Parathyroid adenoma (tissue), 2 donors: ENCODE measurements around the gene ADGRG6.

Source experiments
- H2AFZ ChIP-seq: fragments of 300-600 bp; sonication (generic); one replicate; pipeline ENCODE4 v1.7.0; 2017; ENCODE audit warnings: antibody characterized with exemption, mild to moderate bottlenecking
- H3K27ac ChIP-seq: fragments of 300-600 bp; sonication (generic); one replicate; pipeline ENCODE4 v1.7.0; 2017
- H3K27me3 ChIP-seq: fragments of 300-600 bp; sonication (generic); one replicate; pipeline ENCODE4 v1.7.0; 2017; ENCODE audit warnings: low read length; ENCODE audit not compliant: control insufficient read depth, insufficient read depth
- H3K36me3 ChIP-seq: fragments of 300-600 bp; sonication (generic); one replicate; pipeline ENCODE4 v1.7.0; 2017; ENCODE audit warnings: low read length; ENCODE audit not compliant: control insufficient read depth, insufficient read depth
- H3K4me1 ChIP-seq: fragments of 300-600 bp; sonication (generic); one replicate; pipeline ENCODE4 v1.7.0; 2017; ENCODE audit warnings: control low read depth
- H3K4me2 ChIP-seq: fragments of 300-600 bp; sonication (generic); one replicate; pipeline ENCODE4 v1.7.0; 2017; ENCODE audit warnings: low read length
- H3K4me3 ChIP-seq: fragments of 300-600 bp; sonication (generic); one replicate; pipeline ENCODE4 v1.7.0; 2017; ENCODE audit warnings: low read depth, low read length
- H3K79me2 ChIP-seq: fragments of 300-600 bp; sonication (generic); one replicate; pipeline ENCODE4 v1.7.0; 2017; ENCODE audit warnings: control low read depth
- H3K9ac ChIP-seq: fragments of 300-600 bp; sonication (generic); one replicate; pipeline ENCODE4 v1.7.0; 2017; ENCODE audit warnings: mild to moderate bottlenecking
- H3K9me3 ChIP-seq: fragments of 300-600 bp; sonication (generic); one replicate; pipeline ENCODE4 v1.7.0; 2017; ENCODE audit warnings: low read length; ENCODE audit not compliant: control insufficient read depth
- CTCF ChIP-seq: fragments of 300-600 bp; sonication (generic); IDR thresholded peaks from one replicate; pipeline ENCODE4 v1.7.0; 2017; ENCODE audit warnings: antibody characterized with exemption, mild to moderate bottlenecking
- donor health status: primary hyperparathyroidism.

Gene ADGRG6

GRCh38 chr6:142457638-142458406 lies 156.0 kb downstream of the ADGRG6 start:
- Histone ChIP-seq H3K4me3 (no peak overlapping the region), H3K9ac (no peak overlapping the region), H2AFZ (no peak overlapping the region), H3K9me3 (no peaks in the 10 kb centered on the region), H3K79me2 (no peaks in the 10 kb centered on the region), H3K27me3 (no peaks in the 10 kb centered on the region), H3K27ac (no peak overlapping the region), H3K36me3 (no peaks in the 10 kb centered on the region), H3K4me1 (no peaks in the 10 kb centered on the region), H3K4me2 (no peak overlapping the region)
- TF ChIP-seq CTCF, result no peak

- Histone ChIP-seq H3K9me3 (no peaks in the 10 kb centered on the region), H3K4me3 (no peak overlapping the region), H3K4me2 (no peak overlapping the region), H3K36me3 (no peaks in the 10 kb centered on the region), H3K27me3 (no peaks in the 10 kb centered on the region), H3K4me1 (no peaks in the 10 kb centered on the region), H3K79me2 (no peaks in the 10 kb centered on the region), H3K27ac (no peak overlapping the region), H3K9ac (no peak overlapping the region), H2AFZ (no peak overlapping the region)
- TF ChIP-seq CTCF, result no peak
Measured at GRCh38 chr6:142458836-142459235, 157.0 kb downstream of the ADGRG6 start.

- Histone ChIP-seq H3K27ac (no peak overlapping the region), H3K4me2 (no peak overlapping the region), H2AFZ (no peak overlapping the region), H3K4me1 (no peaks in the 10 kb centered on the region), H3K4me3 (no peak overlapping the region), H3K9ac (no peak overlapping the region), H3K36me3 (no peaks in the 10 kb centered on the region), H3K79me2 (no peaks in the 10 kb centered on the region), H3K9me3 (no peaks in the 10 kb centered on the region), H3K27me3 (no peaks in the 10 kb centered on the region)
- TF ChIP-seq CTCF, result no peak
Measured at GRCh38 chr6:142459271-142459670, 157.5 kb downstream of the ADGRG6 start.

GRCh38 chr6:142462260-142462659 lies 160.5 kb downstream of the ADGRG6 start:
- H2AFZ ChIP-seq, result no peak overlapping the region
- no peak overlapping the region for H3K4me3 ChIP-seq
- H3K4me2 ChIP-seq, result no peak overlapping the region
- no peaks in the 10 kb centered on the region for H3K27me3 ChIP-seq
- H3K36me3 ChIP-seq, result no peaks in the 10 kb centered on the region
- H3K9ac ChIP-seq, result no peak overlapping the region
- no peak overlapping the region for H3K27ac ChIP-seq
- no peaks in the 10 kb centered on the region for H3K9me3 ChIP-seq
- no peaks in the 10 kb centered on the region for H3K4me1 ChIP-seq
- no peaks in the 10 kb centered on the region for H3K79me2 ChIP-seq
- no peak for TF ChIP-seq CTCF

- no peak overlapping the region for H3K4me2 ChIP-seq
- no peaks in the 10 kb centered on the region for H3K36me3 ChIP-seq
- no peak overlapping the region for H3K27ac ChIP-seq
- H3K9me3 ChIP-seq, result no peaks in the 10 kb centered on the region
- H2AFZ ChIP-seq, result no peak overlapping the region
- no peak overlapping the region for H3K4me3 ChIP-seq
- TF ChIP-seq CTCF, result no peak
- H3K9ac ChIP-seq, result no peak overlapping the region
- no peaks in the 10 kb centered on the region for H3K79me2 ChIP-seq
- H3K27me3 ChIP-seq, result no peaks in the 10 kb centered on the region
- no peaks in the 10 kb centered on the region for H3K4me1 ChIP-seq
Measured at GRCh38 chr6:142463988-142464387, 162.2 kb downstream of the ADGRG6 start.
